ENCODE results near the gene SLC13A3.
A peak's percentile ranks its signal among the peaks of the same experiment; 100 is the strongest.

The SLC13A3 gene

DNA sequence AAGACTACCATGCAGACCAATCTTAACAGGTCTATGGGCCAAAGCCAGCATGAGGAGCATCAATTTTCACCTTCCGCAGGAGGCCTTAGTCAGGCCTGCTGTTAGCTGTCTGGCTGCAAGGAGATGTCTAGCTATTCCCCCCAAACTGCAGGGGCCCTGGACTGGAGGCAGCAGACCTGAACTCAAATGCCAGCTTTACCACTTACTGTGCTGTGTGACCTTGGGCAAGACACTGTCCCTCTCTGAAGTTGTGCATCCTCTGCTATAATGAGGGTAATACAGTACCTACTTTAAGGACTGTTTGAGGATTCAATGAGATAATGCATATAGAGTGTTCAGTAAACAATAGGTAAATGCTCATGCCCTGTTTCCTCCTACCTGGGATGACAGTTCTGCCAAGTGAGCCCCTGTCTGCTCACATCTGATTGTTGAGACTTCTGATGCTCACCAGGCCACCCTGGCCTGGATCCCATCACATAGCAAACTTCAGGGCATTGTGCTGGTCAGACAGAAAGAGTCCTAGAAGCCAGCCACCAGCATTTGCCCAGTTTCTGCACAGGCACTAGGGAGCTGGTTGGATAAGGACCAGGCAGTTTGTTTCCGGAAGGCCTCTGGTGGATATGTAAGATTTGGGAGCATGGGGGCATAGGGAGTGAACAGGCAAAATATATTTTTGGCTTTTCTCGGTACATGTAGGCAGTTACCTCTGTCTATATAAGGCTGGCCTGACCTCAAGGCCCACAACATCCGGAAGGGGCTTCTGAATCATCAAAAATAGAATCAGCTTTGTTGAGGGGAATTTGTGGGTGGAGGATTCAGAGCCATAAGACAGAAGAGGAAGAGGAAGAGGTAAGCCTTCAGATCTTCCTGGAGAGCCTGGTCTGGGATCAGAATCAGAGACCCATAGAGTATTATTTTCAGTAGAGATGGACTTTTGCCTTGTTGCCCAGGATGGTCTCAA lies 98.5 kb downstream of the SLC13A3 start:
- peak; percentile 25 for DNase-seq

DNA sequence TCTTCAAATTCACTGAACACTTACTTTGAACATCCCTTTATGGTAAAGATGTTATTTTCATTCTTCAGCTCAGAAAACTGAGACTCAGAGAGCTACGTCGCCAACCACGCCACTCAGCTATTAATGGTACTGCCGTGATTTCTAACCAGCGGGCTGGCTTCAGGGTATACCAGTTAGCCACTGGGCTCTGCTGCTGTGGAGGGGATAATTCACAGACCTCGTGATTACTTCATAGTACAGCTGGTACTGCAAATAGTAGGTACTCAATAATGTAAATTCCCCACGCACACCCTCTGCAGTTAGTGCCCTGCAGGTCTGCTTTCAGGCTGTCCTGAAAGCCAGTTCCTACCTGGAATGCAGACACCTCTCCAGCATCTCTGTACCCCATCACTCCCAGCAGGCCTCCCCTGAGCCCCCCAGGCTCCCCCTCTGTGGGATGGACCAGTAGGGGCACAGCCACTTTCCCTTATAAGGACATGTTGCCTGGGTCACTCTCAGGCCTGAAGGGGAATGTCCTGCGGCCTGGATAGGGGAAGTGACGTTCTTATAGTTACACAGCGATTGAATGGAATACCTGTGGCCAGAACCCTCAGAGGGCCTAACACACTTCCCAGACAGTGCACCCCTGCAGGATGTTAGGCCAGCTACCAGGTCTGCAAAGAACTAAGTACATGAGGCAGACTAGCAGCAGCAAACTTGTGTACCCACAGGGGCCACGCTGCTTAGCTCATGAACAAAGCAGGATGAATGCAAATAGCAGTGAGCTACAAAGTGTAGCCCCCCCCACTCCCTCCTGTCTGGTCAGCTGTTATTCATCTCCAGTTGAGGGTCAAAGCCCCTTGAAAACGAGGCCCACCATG lies 99.5 kb downstream of the SLC13A3 start:
- DNase-seq, result no peak

DNA sequence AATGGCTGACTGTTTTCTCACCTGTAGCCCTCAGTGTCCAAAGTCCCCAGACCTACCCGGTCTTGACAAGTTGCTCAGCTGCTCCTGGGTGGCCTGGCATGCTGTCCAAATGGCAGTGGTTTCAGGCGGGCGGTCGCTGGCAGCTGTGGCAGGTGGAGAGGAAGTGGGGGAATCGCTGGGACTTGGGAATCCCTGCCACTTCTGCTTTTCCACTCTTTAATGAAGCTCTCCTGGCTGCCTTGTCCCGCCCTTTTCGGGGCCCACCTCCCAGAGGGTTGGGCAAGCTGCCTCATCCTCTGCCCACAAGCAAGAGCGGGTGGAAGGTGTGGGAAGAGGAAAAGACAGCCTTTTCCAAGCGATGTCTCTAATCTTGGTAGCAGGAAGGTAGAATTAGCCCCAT lies 100.8 kb downstream of the SLC13A3 start, which contains the start of gene OCSTAMP:
Gene OCSTAMP, minus strand, starts transcription at position 194 of the 400 bp plus-strand sequence. Its CDS starts 94 bp downstream, at position 100.
- no peak for DNase-seq

GRCh38 chr20:46549188-46549972 lies 101.9 kb downstream of the SLC13A3 start:
- DNase-seq, result no peak

DNA sequence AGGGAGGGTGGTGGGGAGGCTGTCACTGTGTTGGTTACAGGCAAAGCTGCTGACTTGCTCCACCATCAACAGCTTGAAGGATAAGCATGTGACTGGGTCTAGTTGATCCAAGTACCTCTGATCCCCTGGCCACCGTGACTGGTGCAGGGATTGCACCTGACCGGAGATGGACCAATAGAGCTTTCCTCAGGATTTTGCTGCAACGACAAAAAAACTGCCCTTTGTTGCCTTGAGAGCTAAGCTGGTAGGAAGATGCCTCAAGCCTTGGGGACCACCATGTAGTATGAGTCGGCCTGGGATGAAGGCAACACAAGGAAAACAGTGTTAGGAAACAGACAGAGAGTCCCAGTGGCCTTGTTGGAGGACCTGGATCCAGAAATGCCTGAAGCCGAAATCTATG lies 102.6 kb downstream of the SLC13A3 start:
- no peak for DNase-seq

GRCh38 chr20:46547995-46548394 lies 103.3 kb downstream of the SLC13A3 start:
- DNase-seq, result no peak

GRCh38 chr20:46546936-46547335 lies 104.3 kb downstream of the SLC13A3 start:
- no peak for DNase-seq

DNA sequence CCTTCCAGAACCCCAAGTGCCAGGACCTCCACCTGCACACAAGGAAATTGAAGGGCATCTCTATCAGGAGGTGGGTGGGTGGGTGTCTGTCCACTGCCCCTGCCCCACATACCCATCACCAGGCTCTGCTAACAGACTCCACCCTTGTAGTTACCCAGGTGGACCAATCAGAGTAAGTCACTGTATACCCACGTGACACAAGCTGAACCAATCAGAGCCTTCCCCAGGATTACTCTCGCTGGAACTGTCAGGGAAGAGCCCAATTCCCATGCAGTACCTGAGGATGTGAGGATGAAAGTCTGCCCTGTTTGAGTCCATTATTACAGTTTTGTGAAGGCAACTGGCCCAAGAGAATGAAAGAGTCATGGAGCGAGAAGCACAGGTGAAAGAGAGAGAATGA lies 105.0 kb downstream of the SLC13A3 start:
- no peak for DNase-seq

- DNase-seq, result no peak
Measured at GRCh38 chr20:46545827-46546138, 105.5 kb downstream of the SLC13A3 start.

GRCh38 chr20:46545077-46545826 lies 106.0 kb downstream of the SLC13A3 start:
- peak; percentile 12 for DNase-seq

DNA sequence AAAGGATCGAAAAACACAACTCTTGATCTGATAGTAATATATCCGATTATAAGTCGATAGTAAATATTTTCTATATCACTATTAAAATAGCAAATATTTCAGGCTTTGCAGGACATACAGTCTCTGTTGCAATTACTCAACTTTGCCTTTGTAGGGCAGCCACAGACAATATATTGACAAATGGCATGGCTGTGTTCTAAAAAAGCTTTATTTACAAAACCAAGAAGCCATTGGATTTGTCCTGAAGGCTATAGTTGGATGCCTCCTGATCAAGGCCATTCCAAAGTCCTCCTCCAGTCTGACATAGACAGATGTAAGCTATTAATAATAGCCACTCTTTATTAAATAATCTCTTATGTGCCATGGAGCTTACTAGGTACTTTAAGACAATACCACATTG lies 106.7 kb downstream of the SLC13A3 start:
- no peak for DNase-seq

DNA sequence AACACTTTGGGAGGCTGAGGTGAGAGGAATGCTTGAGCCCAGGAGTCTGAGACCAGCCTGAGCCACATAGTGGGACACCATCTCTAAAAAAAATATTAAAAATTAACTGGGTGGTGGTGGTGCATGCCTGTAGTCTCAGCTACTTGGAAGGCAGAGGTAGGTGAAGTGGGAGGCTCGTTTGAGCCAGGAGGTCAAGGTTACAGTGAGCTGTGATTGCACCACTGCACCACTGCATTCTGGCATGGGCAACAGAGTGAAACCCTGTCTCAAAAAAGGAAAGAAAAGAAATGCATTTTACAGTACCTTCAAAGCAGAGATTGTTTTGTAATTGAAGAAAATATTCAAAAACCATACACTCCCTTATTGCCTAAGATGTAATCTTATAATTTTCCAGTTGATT lies 107.3 kb downstream of the SLC13A3 start:
- DNase-seq, result no peak

GRCh38 chr20:46543033-46543432 lies 108.2 kb downstream of the SLC13A3 start:
- no peak for DNase-seq

- no peak for DNase-seq
Measured at GRCh38 chr20:46541229-46541935, 109.9 kb downstream of the SLC13A3 start.

DNA sequence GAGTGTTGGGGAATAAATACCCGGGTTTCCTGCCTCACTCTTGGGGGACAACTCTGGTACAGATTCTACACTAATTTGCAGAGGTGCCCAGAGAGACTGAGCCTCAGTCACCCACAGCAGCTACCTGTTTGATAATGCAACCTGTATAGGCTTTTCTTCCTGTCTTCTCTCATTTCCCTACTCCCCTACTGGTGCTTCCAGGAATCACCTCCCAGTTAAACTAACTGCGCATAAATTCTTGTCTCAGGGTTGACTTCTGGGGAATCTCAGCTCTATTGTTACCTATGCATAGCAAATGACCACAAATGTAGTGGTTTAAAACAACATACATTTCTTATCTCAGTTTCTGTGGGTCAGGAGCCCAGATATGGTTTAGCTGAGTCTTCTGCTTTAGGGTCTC lies 112.1 kb downstream of the SLC13A3 start:
- DNase-seq, result no peak

DNA sequence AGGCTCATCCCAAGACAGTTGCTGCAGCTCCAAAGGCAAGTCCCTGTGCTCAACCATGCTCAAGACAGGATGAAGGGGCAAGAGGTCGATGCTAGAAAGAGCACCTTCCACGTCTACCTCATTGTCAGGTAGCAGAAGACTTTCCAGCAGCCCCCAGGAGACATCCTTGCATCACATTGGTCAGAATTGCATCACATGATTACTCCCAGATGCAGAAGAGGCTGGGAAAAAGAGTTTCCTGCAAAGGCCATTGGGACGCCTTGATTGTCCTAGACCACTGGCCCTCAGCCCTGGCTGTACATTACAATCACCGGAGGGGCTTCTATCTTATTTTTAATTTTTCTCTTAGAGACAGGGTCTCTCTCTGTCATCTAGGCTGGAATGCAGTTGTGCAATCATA lies 120.6 kb downstream of the SLC13A3 start:
- no peak for DNase-seq

DNA sequence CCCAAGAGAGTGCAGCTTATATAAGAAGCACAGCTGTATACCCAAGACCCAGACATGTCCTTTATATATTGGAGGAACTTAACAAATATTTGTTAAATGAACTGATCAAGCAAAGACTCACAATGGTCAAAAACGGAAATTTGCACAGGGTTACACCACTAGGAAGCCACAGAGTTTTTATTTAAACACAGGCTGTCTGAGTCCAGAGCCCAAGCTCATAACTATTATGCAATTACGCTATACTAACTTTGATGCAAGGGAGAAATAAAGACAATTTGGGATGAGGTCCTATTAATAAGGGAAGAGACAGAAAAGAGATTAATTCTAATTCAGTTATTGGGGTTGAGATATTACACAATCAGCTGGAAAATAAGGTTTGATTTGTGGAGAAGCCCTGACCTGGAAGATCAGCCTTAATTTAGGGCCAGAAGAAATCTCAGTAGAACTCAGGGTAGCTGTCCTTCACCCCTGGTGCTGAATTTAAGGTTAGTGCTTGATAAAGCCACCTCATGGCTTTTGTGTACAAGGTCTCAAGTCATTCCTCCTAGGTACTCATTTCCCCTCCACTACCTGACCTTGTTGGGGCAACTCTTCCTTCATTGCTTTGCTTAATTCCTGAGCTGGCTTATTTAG lies 127.4 kb downstream of the SLC13A3 start:
- DNase-seq, result peak; percentile 28

DNA sequence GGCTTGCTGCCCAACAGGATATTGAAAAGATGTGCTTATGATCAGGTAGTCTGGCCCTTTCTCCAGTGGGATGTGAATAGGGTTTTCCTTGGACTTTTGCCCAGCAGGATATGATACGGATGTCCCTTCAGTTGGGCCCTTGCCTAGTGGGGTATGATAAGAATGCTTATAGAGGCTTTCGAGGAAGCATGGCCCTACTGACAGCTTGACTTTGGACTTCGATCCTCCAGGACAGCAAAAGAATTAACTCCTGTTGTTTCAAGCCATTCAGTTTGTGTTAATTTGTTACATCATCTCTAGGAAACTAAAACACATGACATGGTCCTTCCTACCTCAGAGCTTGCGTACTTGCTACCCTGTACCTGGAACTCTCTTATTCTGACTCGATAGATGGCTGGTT lies 128.2 kb downstream of the SLC13A3 start:
- no peak for DNase-seq

DNA sequence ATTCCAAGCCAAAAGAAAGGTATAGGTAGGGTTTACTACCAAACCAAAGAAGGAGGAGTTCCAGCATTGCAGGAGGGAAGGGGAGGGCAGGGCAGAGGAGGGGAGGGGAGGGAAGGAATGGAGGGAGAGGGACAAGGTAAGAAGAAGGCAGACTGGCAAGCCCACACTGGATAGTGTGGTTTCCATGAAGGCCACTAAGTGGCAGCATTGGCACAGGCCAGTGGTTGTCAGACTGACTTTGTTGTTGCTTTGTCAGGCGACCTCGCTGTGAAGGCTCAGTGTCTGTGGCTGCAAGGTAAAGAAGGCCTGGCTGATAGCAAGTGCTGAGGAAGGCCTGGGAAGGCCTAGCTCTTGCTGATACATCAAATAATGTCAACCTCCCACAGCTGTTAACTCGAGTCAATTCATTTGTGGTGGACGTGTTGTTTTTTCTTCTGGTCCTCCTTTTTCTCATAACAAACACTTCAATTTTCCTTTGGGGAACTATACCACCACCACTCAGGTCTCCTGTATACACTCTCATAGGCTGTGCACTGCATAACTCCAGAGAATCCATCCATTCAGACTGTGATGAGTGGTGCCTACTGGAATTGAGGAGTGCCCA lies 130.2 kb downstream of the SLC13A3 start:
- DNase-seq, result peak; percentile 74

DNA sequence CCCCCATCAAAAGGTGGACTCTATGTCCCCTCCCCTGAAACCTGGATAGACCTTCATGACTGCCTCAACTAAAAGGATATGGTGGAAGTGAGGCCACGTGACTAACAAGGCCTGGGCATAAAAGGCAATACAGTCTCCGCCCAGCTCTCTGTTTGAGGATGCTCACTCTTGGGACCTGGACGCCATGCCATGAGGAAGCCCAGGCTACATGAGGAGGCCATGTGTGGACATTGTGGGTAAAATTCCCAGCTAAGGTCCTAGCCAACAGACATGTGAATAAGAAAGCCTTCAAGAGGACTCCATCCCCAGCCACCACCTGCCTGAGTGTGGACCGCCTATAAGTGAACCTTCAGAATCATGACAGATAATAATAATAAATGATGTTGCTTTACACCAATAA lies 130.7 kb downstream of the SLC13A3 start:
- DNase-seq, result no peak
